ENCODE data around the gene CRELD2.
A peak's percentile ranks its signal among the peaks of the same experiment; 100 is the strongest.

Gene CRELD2

GRCh38 chr22:49929994-49930575 lies 11.7 kb downstream of the CRELD2 start:
- Histone ChIP-seq H3K9me3 (ENCODE audit: severe bottlenecking) (no peaks in the 10 kb centered on the region), H3K36me3 (ENCODE audit: low read depth) (peaks cover 5% of the 10 kb centered on the region), H3K4me3 (ENCODE audit: severe bottlenecking) (no peak overlapping the region), H3K27ac (ENCODE audit: poor library complexity, severe bottlenecking) (no peak overlapping the region), H3K27me3 (ENCODE audit: insufficient read depth, poor library complexity, severe bottlenecking) (no peaks in the 10 kb centered on the region), H3K4me1 (ENCODE audit: insufficient read depth, poor library complexity, severe bottlenecking) (peaks cover 12% of the 10 kb centered on the region)
- DNase-seq (ENCODE audit: low spot score), result no peak
- no peak for ATAC-seq (ENCODE audit: low read depth)
- no peak for TF ChIP-seq CTCF (IDR thresholded peaks at IDR 0.05; ENCODE audit: poor library complexity, severe bottlenecking)

- Histone ChIP-seq H3K4me1 (ENCODE audit: insufficient read depth, poor library complexity, severe bottlenecking) (peaks cover 12% of the 10 kb centered on the region), H3K4me3 (ENCODE audit: severe bottlenecking) (no peak overlapping the region), H3K36me3 (ENCODE audit: low read depth) (no peaks in the 10 kb centered on the region; the same call in 1 of the 2 replicates), H3K27me3 (ENCODE audit: insufficient read depth, poor library complexity, severe bottlenecking) (no peaks in the 10 kb centered on the region), H3K9me3 (ENCODE audit: severe bottlenecking) (no peaks in the 10 kb centered on the region), H3K27ac (ENCODE audit: poor library complexity, severe bottlenecking) (peak overlapping the region; percentile 12)
- DNase-seq (ENCODE audit: low spot score) (no peak), ATAC-seq (ENCODE audit: low read depth) (peak; percentile 47)
- TF ChIP-seq CTCF (IDR thresholded peaks at IDR 0.05; ENCODE audit: poor library complexity, severe bottlenecking), result peak; percentile 66
These were observed 12.4 kb downstream of the CRELD2 start for GRCh38 chr22:49930596-49931412.

- Histone ChIP-seq H3K9me3 (ENCODE audit: severe bottlenecking) (no peaks in the 10 kb centered on the region), H3K4me3 (ENCODE audit: severe bottlenecking) (no peak overlapping the region), H3K27me3 (ENCODE audit: insufficient read depth, poor library complexity, severe bottlenecking) (no peaks in the 10 kb centered on the region), H3K27ac (ENCODE audit: poor library complexity, severe bottlenecking) (peak overlapping the region; percentile 76), H3K36me3 (ENCODE audit: low read depth) (no peaks in the 10 kb centered on the region), H3K4me1 (ENCODE audit: insufficient read depth, poor library complexity, severe bottlenecking) (peaks cover 12% of the 10 kb centered on the region)
- ATAC-seq (ENCODE audit: low read depth) (no peak), DNase-seq (ENCODE audit: low spot score) (no peak)
- TF ChIP-seq CTCF (IDR thresholded peaks at IDR 0.05; ENCODE audit: poor library complexity, severe bottlenecking), result no peak
These were observed 15.1 kb downstream of the CRELD2 start for GRCh38 chr22:49933236-49934159.

- Histone ChIP-seq H3K9me3 (ENCODE audit: severe bottlenecking) (no peaks in the 10 kb centered on the region), H3K27ac (ENCODE audit: poor library complexity, severe bottlenecking) (peak overlapping the region; percentile 76), H3K27me3 (ENCODE audit: insufficient read depth, poor library complexity, severe bottlenecking) (no peaks in the 10 kb centered on the region), H3K4me1 (ENCODE audit: insufficient read depth, poor library complexity, severe bottlenecking) (peaks cover 12% of the 10 kb centered on the region), H3K4me3 (ENCODE audit: severe bottlenecking) (peak overlapping the region; percentile 29), H3K36me3 (ENCODE audit: low read depth) (no peaks in the 10 kb centered on the region)
- DNase-seq (ENCODE audit: low spot score), result no peak
- ATAC-seq (ENCODE audit: low read depth), result peak; percentile 24
- no peak for TF ChIP-seq CTCF (IDR thresholded peaks at IDR 0.05; ENCODE audit: poor library complexity, severe bottlenecking)
These were observed 15.9 kb downstream of the CRELD2 start for GRCh38 chr22:49934160-49934890.
